ENCODE data around the gene ZC3H14.

ZC3H14 gene

GRCh38 chr14:88667555-88668273 is 104.9 kb downstream of the ZC3H14 start:
- peak; percentile 65 for DNase-seq (ENCODE audit: extremely low read depth, low read depth)

GRCh38 chr14:88668448-88669116 is 105.7 kb downstream of the ZC3H14 start:
- no peak for TF ChIP-seq CTCF (IDR thresholded peaks at IDR 0.05; ENCODE audit: low read depth, low read length, missing control alignments)
- no peak overlapping the region for H3K4me3 ChIP-seq (replicated peaks; ENCODE audit: low read depth, low read length)
- no peak for DNase-seq (ENCODE audit: extremely low read depth, low read depth)

More at GRCh38 chr14:88667555-88668273, 104.9 kb downstream of the ZC3H14 start:
- no peak overlapping the region for H3K4me3 ChIP-seq (replicated peaks; ENCODE audit: low read depth, low read length)
- peak; percentile 95 for TF ChIP-seq CTCF (IDR thresholded peaks at IDR 0.05; ENCODE audit: low read depth, low read length, missing control alignments)

GRCh38 chr14:88669346-88669745 is 106.5 kb downstream of the ZC3H14 start:
- DNase-seq (ENCODE audit: extremely low read depth, low read depth): no peak
- no peak overlapping the region for H3K4me3 ChIP-seq (replicated peaks; ENCODE audit: low read depth, low read length)
- TF ChIP-seq CTCF (IDR thresholded peaks at IDR 0.05; ENCODE audit: low read depth, low read length, missing control alignments): no peak
